HG03025 (cell line): ENCODE measurements around the gene ROR1.
"Not testable (repeated sequence)": the region's sequence is repeated elsewhere in the genome, so short reads cannot be mapped to it uniquely, and the experiment has no call there.

ENCODE experiments used
- ATAC-seq: cut with Tn5 transposase; IDR thresholded peaks from one replicate; pipeline ENCODE4 v1.9.1; 2021; ENCODE audit warnings: mild to moderate bottlenecking, moderate library complexity; ENCODE audit not compliant: unreplicated experiment, low FRiP score

Gene ROR1

GRCh38 chr1:64072089-64072793 lies 298.4 kb downstream of the ROR1 start:
- no peak for ATAC-seq

- no peak for ATAC-seq
These were observed 299.9 kb downstream of the ROR1 start for GRCh38 chr1:64073705-64074104.

DNA sequence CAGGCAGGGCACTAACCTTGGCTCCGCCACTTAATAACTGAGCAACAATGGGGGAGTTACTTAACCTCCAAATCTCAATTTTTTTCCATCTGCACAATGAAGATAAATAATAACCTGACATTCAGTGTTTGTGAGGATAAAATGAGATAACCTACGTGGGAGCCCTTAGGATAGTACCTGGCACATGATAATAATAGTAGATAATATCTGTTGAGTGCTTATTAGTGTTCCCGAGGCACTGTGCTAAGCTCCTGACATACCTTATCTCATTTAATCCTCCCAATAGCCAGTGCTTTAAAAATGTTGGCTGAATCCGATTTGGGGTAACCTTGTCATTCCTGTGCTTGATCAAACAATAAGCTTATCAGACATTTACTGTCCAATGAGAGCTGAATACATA lies 300.9 kb downstream of the ROR1 start:
- no peak for ATAC-seq

- ATAC-seq = no peak
These were observed 303.6 kb downstream of the ROR1 start for GRCh38 chr1:64077281-64077940.

DNA sequence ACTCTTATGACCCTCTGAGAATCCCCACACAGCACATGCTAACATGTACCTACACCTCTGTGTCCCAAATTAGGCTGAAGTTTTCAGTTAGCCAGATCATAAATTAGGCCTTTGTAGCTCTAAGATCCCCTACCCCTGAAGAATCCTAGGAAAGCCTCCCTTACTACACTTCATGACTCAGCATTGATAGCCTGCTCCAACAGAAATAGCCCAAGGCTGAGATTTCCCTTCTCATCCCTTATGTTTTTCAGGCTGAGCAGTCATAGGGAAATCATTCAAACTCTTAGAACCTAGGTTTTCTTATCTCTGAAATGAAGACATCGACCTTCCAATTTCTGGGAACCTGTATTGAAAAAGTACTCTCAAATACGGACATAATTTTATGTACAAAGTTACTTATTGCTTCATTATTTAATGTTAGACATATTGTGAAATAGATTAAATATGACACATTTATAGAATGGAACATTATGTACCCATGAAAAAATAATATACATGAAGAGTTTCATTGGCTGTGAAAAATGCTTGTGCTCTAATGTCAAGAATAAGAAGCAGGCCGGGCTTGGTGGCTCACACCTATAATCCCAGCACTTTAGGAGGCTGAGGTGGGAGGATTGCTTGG lies 307.2 kb downstream of the ROR1 start:
- no peak for ATAC-seq

GRCh38 chr1:64082459-64082858 lies 308.6 kb downstream of the ROR1 start:
- no peak for ATAC-seq

- ATAC-seq = no peak
These were observed 310.6 kb downstream of the ROR1 start for GRCh38 chr1:64084451-64084850.

DNA sequence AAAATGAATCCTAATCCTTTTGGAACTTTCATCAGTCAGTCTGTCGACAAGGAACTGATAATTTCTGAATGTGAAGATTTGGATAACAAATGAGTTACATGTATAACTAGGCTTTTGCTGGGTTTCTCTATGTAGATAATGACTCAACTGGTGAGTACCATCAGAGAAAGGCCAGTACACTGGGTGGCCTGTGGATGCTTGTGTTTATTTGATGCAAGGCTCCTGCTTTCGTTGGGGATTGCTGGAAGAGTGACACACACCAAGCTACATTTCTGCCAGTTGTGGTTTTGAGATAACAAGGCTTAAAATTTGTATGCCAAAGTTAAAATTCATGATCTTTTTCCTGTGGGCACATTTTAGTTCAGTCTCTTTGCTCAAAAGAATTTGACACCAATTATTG lies 314.0 kb downstream of the ROR1 start:
- no peak for ATAC-seq

DNA sequence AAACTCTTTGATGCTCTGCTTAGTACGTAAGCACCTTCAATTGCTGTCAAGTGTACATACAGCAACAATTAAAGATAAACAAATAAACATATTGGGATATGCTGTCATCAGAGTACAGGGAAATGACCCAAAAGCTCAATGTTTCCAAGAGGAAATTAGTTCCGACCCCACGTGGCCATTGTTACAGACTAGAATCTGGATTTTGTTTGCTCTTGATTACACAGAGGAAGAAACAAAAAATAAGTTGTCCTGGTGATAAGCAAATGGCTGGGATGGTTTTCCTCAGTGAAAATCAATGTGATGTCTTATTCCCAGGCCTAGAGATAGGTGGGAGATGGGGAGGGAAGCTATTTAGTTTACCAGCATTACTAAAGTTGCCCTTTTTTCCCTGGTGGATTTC lies 316.6 kb downstream of the ROR1 start:
- no peak for ATAC-seq

DNA sequence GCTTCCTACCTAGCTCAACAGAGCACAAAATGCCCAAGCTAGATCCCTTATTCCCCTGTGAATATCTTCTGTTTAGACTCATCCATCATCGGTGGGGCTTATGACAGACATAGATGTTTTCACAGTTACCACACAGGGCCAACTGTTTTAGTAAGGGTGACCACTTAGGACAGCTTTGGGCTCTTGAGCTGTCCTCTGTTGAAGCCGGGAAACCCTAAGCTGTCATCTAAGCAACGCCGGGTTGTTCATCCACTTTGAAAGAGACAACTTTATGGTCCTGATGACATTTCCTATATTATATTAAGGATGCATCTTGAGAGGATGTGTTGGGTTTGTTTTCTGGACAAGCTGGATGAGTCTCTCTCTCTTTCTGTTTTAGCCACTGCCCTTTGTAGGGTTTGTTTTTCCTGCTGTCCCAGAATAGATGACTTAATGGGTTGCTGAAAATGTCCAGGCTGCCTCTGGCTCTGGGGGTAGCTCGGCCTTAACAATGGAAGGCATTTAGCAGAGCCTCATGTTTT lies 319.1 kb downstream of the ROR1 start:
- ATAC-seq = no peak

DNA sequence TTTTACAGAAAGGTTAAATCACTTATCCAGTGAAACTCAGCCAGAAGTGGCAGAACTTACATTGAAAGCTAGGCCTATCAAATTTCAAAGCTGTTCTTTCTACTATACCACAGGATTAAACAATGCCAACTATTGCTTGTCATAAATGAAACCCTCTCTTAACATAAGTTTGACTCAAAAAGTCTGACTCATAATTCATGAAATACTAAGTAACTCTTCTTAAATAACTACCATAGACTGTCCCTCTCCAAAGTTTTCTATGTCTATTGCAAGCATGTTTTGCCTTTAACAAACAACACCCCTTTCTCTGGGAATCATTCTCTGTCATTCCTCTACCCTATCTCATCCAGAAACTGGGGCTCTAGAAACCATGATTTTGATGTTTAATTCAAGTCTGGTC lies 320.1 kb downstream of the ROR1 start:
- ATAC-seq = no peak

GRCh38 chr1:64095832-64096231 lies 322.0 kb downstream of the ROR1 start:
- ATAC-seq = no peak

DNA sequence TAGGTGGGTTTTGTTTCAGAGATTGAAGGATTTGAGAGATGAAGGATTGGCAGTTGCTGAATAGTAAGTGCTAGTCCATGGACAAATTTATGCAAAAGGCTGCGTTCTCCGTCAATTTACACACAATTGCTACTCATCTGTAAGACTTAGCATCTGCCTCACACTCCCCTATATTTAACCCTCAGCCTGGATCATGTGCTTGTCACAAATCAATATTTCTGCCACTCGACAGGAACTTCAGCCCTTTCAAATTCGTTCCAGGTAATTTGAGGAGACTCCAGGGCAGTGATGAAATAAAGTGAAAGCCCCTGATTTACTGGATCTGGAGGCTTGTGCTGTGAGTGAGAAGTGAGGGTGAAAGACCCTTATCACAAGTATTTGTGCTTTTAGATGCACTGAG lies 324.0 kb downstream of the ROR1 start:
- no peak for ATAC-seq

DNA sequence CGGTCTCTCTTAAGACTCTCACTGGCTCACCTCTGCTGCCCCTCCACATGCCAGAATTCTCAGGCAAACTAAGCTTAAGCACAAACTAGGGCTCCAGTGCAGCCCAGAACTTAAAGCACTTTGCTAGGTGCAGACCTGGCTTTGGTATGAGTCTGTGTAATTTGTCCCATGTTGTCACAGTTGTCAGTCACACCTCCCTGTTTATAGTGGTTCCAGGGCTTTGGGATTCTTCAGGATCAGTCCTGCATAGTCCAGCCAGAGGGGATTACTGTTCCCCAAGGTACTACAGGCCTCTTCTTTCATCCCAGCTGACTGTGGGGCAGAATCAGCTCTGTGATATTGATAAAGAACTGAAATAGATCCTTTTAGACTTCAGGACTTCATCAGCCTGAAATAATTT lies 324.6 kb downstream of the ROR1 start:
- ATAC-seq = no peak

GRCh38 chr1:64098846-64099582 lies 325.2 kb downstream of the ROR1 start:
- no peak for ATAC-seq

DNA sequence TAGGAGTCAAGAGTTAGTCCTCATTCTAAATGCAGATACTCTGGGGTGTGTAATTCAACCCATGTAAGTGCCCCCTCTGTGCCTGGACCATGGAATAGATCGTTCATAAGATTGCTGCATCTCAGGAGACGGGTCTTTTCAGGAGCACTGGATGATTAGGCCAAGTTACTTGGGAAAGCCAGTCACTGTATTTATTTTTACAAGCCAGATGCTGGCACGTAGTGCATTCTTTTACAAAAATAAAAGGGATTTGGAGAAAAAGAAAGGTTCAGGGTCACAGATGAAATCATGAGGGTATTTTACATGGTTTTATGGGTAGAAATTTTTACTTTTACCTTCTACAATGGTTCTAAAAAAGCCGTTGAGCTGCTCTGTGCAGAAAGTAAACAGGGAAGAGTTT lies 327.0 kb downstream of the ROR1 start:
- no peak for ATAC-seq

GRCh38 chr1:64104585-64104984 lies 330.8 kb downstream of the ROR1 start:
- ATAC-seq = not testable (repeated sequence)

GRCh38 chr1:64107118-64107519 lies 333.3 kb downstream of the ROR1 start:
- ATAC-seq = no peak

- ATAC-seq = no peak
These were observed 333.8 kb downstream of the ROR1 start for GRCh38 chr1:64107632-64108031.

DNA sequence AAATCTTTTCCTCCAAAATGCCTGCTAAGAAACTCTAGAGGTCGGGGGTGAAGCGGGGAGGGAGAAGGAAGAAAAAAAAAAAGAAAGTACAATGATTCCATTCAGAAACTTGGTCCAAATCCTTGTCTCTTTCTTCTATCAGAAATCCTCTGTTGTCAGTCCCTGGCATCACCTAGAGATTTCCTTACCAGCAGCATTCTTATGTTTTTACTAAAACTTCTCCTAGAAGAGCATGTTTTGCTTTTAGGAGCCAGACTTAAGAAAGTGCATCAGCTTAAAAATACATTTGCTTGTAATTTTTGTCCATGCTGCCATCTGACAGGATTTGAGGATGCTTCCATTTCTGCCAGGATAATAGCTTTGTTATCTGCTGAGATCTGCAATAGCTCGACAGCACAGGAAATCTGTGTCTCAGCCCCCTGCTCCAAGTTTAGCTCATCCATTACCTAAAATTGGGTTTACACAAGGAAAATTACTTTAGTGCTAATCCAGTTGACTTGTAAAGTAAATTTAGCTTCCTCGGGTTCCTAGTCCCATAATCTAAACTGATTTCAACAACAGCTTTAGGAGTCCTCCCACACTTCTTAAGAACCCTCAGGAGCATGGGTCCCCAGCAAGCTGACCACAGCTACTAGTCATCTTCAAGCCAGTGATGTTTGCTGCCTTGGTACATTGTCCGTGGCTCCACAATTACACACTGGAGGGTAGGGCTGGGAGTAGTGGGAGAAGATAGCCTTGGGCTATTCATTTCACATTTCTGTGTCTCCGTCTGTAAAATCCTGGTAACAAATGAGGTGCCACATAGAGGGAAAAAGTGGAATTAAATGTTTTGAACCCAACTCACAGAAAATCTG lies 337.3 kb downstream of the ROR1 start:
- ATAC-seq = no peak
